ENCODE data around the gene RHBDD3.

The RHBDD3 gene

DNA sequence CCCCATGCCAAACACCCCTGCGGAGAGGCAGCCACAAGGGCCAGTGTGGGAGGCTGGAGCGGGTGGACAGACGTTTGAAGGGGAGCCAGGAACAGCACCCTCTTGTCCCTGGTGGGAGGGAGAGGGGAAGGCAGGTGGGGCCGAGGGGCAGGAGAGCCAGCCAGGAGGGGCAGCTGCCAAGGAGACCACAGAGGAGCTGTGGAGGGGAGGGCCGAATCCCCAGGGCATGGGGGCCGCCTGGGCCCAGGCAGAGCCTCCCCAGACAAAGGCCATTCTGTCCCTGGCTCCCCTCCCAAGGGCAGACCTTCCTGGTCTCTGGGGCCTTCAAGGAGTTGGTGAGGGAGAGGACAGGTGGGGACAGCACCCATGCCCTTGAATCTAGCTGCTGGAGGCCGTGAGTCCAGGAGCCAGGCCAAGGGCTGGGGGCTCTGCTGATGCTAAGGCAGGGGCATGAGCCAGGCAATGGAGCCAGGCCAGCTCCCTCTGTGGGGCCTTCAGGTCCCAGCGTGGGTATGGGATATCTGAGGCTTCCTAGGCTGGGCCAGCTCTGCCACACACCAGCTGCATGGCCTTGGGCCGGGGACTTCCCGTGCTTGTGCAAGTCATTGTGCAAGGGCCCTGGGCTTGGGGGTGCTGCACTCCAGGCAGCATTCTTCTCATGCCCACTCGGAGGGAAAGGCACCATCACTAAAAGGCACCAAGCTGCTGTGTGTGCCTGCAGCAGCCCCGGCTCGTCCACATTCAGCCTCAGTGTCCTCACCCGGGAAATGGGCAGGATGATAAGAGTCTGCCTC, 50.7 kb downstream of the RHBDD3 start:
- no peak for DNase-seq

DNA sequence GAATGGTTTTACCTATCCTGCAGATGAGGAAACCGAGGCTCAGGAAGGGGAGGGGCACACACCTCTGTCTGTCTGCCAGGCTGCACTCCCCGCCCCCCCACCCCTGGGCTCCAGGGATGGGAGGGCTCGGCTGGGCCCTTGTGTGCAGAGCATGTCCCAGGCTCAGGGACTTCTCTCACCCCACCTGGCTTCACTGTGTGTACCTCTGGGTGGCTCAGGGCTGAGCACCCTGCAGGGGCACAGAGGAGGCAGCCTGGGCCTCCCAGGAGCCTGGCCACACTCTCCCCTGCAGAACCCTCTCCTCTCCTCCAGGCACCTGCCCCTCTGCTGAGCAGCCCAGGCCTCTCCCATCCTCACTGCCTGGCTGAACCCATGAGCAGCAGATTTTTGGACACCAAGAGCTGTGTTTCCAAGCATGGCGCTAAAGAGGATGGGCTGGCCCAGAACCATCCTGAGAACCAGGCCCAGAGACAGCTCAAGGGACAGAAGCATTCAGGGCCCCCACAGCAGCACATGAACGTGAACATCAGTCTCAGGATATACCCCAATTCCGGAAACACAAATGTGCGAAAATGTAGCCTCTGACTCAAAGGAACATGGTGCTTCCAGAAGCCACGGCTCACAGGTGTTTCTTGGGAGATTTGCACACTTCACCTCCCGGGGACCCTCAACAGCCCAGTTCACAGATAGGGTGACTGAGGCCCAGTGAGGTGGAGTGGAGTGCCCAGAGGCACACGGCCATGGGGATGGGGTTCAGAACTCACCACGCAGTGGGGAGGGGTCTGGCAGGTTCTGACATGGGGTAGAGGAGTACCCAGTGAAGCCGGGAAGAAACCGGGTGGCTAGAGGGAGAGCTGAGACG, 51.5 kb downstream of the RHBDD3 start:
- no peak for DNase-seq

DNA sequence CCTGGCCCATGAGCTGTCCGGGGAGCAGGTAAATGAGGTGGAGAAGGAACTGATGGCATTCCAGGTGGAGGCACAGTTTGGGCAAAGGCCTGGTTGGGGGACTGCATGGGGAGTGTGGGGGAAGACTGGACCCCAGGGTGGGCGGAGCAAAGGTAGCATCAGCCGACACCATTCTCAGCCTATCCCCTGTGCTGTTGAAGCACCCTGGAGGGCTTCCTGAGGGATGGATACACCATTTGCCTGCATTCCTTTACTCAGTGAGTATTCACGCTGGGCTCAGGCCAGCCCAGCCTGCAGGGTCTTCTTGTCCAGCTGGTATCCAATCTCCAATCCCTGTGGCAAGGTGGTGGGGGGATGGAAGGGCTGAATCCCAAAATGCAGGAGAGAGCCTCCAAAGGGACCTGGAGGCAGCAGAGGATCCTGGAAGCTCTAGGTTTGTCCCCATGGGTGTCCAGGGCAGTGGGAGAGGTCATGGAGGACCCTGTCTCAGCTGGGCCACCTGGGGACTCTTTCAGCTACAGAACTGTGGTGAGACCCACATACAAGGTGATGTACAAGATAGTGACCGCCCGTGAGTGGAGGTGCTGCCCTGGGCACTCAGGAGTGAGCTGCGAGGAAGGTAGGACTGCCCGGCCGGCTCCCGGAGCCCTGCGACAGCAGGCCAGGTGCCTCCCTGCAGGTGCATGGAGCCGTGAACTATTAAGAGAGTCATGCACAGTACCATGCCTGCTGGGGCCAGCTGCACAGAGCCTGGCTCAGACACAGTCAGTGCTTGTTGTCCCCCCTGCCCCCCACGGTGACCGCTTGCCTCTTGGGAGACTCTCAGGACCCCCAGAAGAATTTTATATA, 52.5 kb downstream of the RHBDD3 start:
- no peak for DNase-seq

DNA sequence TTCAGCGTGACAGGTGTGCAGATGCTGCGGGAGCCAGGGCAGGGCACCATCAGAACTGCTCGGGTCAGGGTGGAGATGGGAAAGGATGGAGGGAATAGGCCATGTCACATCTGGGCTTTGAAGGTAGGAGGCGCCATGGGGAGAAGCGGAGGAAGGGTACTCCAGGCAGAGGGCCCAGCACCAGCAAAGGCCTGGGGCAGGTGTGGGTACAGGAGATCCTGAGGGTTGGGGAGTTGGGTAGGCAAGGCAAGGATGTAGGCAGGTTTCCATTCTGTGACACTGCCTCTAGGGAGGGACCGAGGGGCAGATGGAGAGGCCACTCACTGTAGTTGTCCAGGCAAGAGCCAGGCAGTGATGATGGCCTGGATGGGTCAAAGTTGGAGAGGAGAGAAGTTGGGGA, 53.5 kb downstream of the RHBDD3 start:
- DNase-seq, result no peak

DNA sequence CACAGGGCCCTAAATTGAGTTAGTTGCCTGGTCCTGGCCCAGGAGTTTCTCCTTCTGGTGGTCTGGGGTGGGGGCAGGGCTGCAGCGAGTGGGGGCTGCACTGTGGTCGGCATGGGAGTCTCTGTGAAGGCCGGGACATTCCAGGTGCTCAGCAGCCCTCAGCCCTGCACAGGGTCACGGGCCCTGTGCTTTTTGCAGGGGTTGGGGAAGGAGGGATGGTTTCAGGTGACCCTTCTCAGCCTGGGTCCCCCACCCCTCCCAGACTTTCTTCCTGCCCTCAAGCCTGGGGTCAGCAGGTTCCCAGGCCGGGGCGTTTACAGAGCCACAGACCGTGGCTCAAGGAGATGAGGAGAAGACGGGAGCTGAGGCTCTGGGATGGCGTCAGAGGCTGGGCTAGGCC, 54.3 kb downstream of the RHBDD3 start:
- no peak for DNase-seq

DNA sequence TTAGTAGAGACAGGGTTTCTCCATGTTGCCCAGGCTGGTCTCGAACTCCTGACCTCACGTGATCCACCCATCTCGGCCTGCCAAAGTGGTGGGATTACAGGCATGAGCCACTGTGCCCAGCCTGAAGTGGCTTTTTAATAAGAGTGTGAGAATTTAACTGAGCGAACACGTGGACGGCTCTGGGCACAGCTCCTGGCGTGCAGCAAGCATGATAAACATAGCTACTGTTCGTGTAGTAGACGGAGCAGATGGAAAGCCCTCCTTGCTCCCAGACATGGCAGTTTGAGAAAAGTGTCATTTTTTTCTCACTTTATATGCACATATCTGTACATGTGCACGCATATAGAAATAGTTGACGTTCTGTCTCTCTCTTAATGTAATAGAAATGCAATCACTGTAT, 55.0 kb downstream of the RHBDD3 start:
- DNase-seq, result no peak

DNA sequence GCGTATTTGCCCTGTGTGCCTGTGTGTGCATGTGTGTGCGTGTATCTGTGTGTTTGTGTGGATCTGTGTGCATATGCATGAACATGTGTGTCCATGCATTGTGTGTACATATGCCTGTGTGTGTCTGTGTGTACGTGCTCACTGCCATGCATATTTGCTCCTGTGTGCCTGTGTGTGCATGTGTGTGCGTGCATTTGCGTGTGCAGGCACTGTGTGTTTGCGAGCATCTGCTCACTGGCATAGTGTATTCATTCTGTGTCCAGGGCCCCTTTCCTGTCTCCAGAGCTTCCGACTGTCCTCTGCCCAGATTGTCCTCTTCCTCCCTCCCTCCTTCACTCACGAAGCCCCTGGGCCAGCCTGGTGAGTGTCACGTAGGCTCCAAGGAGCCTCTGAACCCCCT, 56.3 kb downstream of the RHBDD3 start:
- DNase-seq, result no peak

DNA sequence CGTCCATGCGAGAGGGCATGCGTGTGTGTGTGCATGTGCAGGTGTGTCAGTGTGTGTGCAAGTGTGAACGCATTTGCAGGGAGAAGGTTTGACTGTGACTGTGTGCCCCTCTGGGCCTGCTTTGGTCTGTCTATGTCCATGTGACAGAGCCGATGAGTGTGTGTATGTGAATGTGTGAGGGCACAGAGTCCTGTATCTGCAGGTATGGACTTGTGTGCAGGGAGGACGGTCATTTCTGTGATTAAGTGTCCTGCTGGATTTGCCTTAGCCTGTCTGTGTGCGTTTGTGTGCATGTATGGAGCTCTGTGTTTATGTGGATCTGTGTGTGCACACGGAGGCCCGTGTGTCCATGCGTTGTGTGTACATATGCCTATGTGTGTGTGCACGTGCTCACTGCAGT, 56.7 kb downstream of the RHBDD3 start:
- no peak for DNase-seq
